Stimulated activated CD4-positive, alpha-beta T cell treated with anti-CD3 and anti-CD28 coated beads, TNF-alpha, amount 100 ng/mL, for 48 hours (primary cell): ENCODE data around the gene CTRB2.

Source experiments
- DNase-seq, 3 donors: peaks; one replicate each; pipeline ENCODE4 v3.0.0-alpha.2; 2020; ENCODE audit warnings: low read depth in 3 of 3

The CTRB2 gene

GRCh38 chr16:75175074-75175473 is 31.9 kb downstream of the CTRB2 start:
- no peak for DNase-seq

GRCh38 chr16:75172578-75172977 is 34.4 kb downstream of the CTRB2 start:
- no peak for DNase-seq

GRCh38 chr16:75169899-75170405 is 37.0 kb downstream of the CTRB2 start:
- no peak for DNase-seq

GRCh38 chr16:75160386-75160785 is 46.6 kb downstream of the CTRB2 start:
- DNase-seq = no peak
